Osteoblast (primary cell): Measurements from ENCODE around the gene KRAS. TPM values are rescaled to one million over a fixed set of nuclear protein-coding genes. Genes with fewer than 3 reads are reported as not detected.

Experiments
- DNase-seq: peaks from one replicate; pipeline ENCODE4 v3.0.0; 2011; ENCODE audit warnings: low spot score, mixed read lengths; ENCODE audit not compliant: insufficient read length; ENCODE audit errors: missing footprints
- H2AFZ ChIP-seq: 2 replicates; pipeline ENCODE4 v1.6.0; 2011; ENCODE audit warnings: mild to moderate bottlenecking, low read length
- H3K27ac ChIP-seq: 2 replicates; pipeline ENCODE4 v1.5.1; 2011; ENCODE audit warnings: mild to moderate bottlenecking, low read depth, low read length, moderate library complexity
- H3K27me3 ChIP-seq: 2 replicates; pipeline ENCODE4 v1.6.0; 2012; ENCODE audit warnings: mild to moderate bottlenecking, control low read depth, inconsistent platforms, low read length, moderate library complexity; ENCODE audit not compliant: insufficient read depth
- H3K36me3 ChIP-seq: 2 replicates; pipeline ENCODE4 v1.5.1; 2011; ENCODE audit warnings: mild to moderate bottlenecking, low read length, control low read depth, moderate library complexity; ENCODE audit not compliant: insufficient read depth
- H3K4me1 ChIP-seq: 2 replicates; pipeline ENCODE4 v1.5.1; 2011; ENCODE audit warnings: mild to moderate bottlenecking, low read length, control low read depth, moderate library complexity; ENCODE audit not compliant: insufficient read depth
- H3K4me2 ChIP-seq: 2 replicates; pipeline ENCODE4 v1.6.0; 2011; ENCODE audit warnings: mild to moderate bottlenecking, low read length; ENCODE audit not compliant: insufficient read depth
- H3K4me3 ChIP-seq: fragments of 200-600 bp; sonication (generic); 3 replicates; pipeline ENCODE4 v1.5.1; 2012; ENCODE audit warnings: mild to moderate bottlenecking, low read length, inconsistent platforms; ENCODE audit not compliant: insufficient read depth
- H3K79me2 ChIP-seq: 2 replicates; pipeline ENCODE4 v1.6.0; 2012; ENCODE audit warnings: mild to moderate bottlenecking, low read length, control low read depth, inconsistent platforms; ENCODE audit not compliant: insufficient read depth
- H3K9me3 ChIP-seq: 2 replicates; pipeline ENCODE4 v1.5.1; 2011; ENCODE audit warnings: low read depth, low read length, control low read depth
- H4K20me1 ChIP-seq: 2 replicates; pipeline ENCODE4 v1.6.0; 2012; ENCODE audit warnings: mild to moderate bottlenecking, low read length, control low read depth; ENCODE audit not compliant: insufficient read depth
- total RNA-seq: library from RNA; depleted of rRNA; stranded (reverse); fragments of >200 nt; gene quantifications from 2 replicates; pipeline ENCODE4 v1.2.3, GENCODE V29; 2012
- TF ChIP-seq, protein P1 (sequence below): IDR thresholded peaks from 2 replicates; pipeline ENCODE4 v1.5.1; 2011; ENCODE audit warnings: mild to moderate bottlenecking, low read depth, low read length, moderate library complexity; ENCODE audit errors: extremely low read depth

KRAS gene
- total RNA-seq, 1 donor: 18.5 TPM

DNA sequence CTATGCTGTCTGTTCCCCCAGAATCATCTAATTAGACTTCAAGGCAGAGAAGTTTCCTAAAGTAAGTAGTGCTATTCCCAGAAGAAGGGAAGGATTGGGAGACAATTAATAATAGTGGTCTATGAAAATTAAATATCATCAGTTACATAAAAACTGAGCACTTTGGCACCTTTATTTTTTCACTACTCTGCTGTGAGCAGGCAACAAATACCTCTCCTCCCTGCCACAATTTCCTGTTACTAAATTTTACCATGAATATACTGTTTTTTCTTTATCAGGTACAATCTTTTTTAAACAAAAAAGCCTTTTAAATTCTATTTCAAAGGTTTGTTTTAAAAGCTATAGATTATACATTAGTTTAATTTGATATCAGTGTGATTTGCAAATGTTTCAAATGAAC is 29.4 kb upstream of the KRAS start:
- no peaks in the 10 kb centered on the region for H3K4me1 ChIP-seq
- H3K4me2 ChIP-seq: no peak overlapping the region
- H3K9me3 ChIP-seq: no peaks in the 10 kb centered on the region
- H3K79me2 ChIP-seq: no peaks in the 10 kb centered on the region
- H3K27ac ChIP-seq: no peak overlapping the region
- no peaks in the 10 kb centered on the region for H3K36me3 ChIP-seq
- H2AFZ ChIP-seq: no peak overlapping the region
- no peak overlapping the region for H3K4me3 ChIP-seq
- DNase-seq: no peak
- TF ChIP-seq, protein P1, sequence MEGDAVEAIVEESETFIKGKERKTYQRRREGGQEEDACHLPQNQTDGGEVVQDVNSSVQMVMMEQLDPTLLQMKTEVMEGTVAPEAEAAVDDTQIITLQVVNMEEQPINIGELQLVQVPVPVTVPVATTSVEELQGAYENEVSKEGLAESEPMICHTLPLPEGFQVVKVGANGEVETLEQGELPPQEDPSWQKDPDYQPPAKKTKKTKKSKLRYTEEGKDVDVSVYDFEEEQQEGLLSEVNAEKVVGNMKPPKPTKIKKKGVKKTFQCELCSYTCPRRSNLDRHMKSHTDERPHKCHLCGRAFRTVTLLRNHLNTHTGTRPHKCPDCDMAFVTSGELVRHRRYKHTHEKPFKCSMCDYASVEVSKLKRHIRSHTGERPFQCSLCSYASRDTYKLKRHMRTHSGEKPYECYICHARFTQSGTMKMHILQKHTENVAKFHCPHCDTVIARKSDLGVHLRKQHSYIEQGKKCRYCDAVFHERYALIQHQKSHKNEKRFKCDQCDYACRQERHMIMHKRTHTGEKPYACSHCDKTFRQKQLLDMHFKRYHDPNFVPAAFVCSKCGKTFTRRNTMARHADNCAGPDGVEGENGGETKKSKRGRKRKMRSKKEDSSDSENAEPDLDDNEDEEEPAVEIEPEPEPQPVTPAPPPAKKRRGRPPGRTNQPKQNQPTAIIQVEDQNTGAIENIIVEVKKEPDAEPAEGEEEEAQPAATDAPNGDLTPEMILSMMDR: no peak
- H4K20me1 ChIP-seq: no peaks in the 10 kb centered on the region
- peaks cover 8% of the 10 kb centered on the region for H3K27me3 ChIP-seq

DNA sequence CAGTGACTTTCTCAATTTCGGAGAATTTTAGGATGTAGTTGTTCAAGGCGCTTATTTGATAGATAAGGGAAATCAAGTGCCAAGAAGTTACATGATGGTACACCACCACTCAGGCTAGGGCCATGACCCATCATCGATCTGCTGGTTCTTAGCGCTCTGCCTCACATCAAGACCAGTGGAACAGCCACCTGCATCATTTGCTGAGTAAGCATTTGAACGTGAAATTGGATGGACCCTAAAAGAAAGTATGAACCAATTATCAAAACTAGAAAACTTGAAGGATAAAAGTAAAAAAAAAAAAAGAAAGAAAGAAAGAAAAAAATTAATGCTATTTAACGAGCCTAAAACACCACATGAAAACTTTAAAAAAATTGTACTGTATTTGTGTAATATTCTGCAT is 27.5 kb upstream of the KRAS start:
- H4K20me1 ChIP-seq: no peaks in the 10 kb centered on the region
- H3K27ac ChIP-seq: no peak overlapping the region
- no peaks in the 10 kb centered on the region for H3K36me3 ChIP-seq
- no peak for DNase-seq
- no peaks in the 10 kb centered on the region for H3K79me2 ChIP-seq
- H3K27me3 ChIP-seq: peaks cover 8% of the 10 kb centered on the region
- no peaks in the 10 kb centered on the region for H3K4me1 ChIP-seq
- H3K4me2 ChIP-seq: no peak overlapping the region
- H3K4me3 ChIP-seq: no peak overlapping the region
- H3K9me3 ChIP-seq: no peaks in the 10 kb centered on the region
- TF ChIP-seq, protein P1: no peak
- no peak overlapping the region for H2AFZ ChIP-seq

DNA sequence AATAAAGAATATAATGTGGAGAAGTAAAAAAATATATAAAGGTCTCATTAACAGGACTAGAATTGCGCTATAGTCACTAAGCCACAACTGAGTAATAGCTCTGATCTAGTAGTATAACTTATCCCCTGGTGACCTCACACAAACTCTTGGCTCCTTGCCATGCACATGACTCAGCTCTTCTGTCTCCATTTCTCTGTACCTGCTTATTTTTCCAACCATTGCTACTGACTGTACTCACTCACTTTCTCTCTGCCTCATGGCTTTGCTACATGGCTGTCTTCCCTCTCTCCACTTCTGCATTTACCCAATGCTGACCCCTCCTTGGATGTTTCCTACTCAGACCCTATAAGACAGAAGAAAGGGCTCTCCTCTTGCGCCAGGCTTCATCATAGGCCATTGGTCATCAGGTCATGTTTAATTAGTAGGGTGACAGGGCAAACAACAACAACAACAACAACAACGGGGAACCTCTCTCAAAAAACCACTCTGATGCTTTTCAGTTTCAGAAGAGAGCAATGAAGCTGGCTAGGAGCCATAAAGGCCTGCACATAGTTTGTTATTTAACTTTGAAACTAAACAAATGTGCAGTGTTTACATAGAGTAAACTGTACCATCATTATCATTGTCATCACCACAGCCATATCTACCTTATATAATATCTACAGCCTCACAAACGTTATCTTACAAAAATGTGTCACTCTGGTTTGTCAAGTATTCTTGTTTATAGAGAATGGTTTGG is 25.6 kb upstream of the KRAS start:
- Histone ChIP-seq H4K20me1 (no peaks in the 10 kb centered on the region), H3K27ac (no peak overlapping the region), H2AFZ (no peak overlapping the region), H3K4me3 (no peak overlapping the region), H3K4me1 (no peaks in the 10 kb centered on the region), H3K4me2 (peak overlapping the region; percentile 10), H3K36me3 (no peaks in the 10 kb centered on the region), H3K27me3 (peaks cover 5% of the 10 kb centered on the region), H3K79me2 (no peaks in the 10 kb centered on the region), H3K9me3 (no peaks in the 10 kb centered on the region)
- TF ChIP-seq, protein P1: no peak
- DNase-seq: no peak

DNA sequence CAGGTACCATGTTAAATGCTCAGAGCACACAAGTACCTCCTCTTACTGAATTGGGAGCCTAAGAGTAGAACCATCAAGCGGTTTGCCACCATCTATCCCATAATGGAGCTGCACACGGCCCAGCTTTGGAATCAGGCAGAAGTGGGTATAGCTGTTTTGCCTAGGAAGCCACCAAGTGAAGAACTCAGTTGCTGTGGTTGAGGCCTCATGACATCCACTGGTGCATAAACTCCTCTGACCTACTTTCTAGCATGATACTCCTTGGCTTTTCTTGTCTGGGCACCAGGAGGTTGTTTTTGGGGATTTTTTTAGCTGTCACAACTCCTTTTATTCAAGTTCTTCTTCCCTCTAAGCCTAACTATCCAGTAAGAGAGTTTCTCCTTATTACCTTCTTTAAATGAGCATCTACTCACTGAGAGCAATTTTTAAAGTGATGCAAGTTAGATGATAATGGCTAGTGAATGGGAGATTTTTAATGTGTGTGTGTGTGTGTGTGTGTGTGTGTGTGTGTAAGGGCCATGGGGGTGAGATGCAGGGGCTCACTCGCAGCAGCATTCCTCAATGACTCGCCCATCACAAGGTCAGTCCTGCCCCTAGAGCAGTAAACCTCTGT is 20.9 kb upstream of the KRAS start:
- Histone ChIP-seq H3K36me3 (no peaks in the 10 kb centered on the region), H4K20me1 (no peaks in the 10 kb centered on the region), H3K4me2 (no peak overlapping the region), H3K4me1 (no peaks in the 10 kb centered on the region), H2AFZ (no peak overlapping the region), H3K79me2 (no peaks in the 10 kb centered on the region), H3K9me3 (no peaks in the 10 kb centered on the region), H3K27ac (no peak overlapping the region), H3K4me3 (no peak overlapping the region), H3K27me3 (no peaks in the 10 kb centered on the region)
- TF ChIP-seq, protein P1: no peak
- DNase-seq: no peak
